Measurements from ENCODE around the gene PTPN14.

PTPN14 gene

DNA sequence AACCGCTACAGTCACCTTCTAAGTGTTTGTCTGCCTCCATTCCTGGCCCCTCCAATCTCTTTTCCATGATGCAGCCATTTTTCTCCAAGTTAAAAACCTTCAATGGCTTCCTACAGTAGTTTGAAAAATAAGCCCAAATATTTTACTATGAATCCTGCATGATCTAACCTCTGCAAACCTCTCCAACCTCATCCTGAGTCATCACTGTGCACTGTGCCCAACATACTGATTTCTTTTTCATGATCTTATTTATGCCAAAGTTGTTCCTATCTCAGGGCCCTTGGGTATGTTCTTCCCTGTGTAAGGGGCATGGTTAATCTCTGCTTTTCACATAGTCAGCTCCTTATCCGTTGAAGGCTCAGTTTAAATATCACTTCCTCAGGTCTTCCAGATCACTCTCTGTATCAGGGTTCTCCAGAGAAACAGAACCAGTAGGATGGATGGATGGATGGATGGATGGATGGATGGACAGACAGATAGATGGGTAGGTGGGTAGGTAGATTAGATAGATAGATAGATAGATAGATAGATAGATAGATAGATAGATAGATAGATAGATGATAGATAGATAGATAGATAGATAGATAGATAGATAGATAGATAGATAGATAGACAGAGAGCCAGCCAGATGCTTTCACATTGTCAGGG, 18.1 kb upstream of the PTPN14 start:
- DNase-seq (ENCODE audit: low read depth, low spot score): peak; percentile 48

DNA sequence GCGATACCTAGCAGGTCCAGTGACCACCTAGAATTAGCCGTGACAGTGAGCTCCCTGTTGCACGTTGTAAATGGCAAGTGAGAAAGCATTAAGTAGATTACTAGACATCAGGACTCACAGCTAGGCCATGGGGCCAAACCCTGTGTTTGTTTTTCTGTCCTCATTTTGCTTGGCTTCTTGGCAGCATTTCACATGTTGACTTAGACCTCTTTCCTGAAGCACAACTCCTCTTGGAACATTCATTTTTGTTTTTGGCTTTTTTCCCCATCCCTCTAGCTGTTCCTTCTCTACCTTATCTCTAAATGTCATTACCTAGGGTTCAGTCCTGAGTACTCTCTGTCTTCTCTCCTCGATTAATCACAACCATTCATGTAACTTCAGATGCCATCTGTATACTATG, 16.9 kb upstream of the PTPN14 start:
- peak; percentile 65 for DNase-seq (ENCODE audit: low read depth, low spot score)

GRCh38 chr1:214567481-214567980, 16.1 kb upstream of the PTPN14 start:
- no peak for DNase-seq (ENCODE audit: low read depth, low spot score)

- DNase-seq (ENCODE audit: low read depth, low spot score): peak; percentile 55
These were observed 15.0 kb upstream of the PTPN14 start for GRCh38 chr1:214566158-214567104.

GRCh38 chr1:214565310-214565709, 13.9 kb upstream of the PTPN14 start:
- no peak for DNase-seq (ENCODE audit: low read depth, low spot score)

DNA sequence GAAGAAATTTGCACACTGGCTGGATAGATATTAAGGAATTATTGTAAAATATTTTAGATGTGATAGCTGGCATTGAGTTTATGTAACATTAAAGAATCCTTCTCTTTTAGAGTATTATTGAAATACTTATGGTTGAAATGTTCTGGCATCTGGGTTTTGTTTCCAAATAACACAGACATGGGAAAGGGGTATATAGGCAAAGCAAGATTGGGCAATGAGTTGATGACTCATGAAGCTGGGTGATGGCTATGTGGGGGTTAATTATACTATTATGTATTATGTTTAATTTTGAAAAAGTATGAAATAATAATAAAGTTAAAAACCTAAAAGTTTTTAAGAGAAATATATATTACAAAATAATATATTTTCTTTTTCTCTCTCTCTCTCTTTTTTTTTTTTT, 12.5 kb upstream of the PTPN14 start:
- no peak for DNase-seq (ENCODE audit: low read depth, low spot score)

GRCh38 chr1:214557952-214558735, 6.7 kb upstream of the PTPN14 start:
- DNase-seq (ENCODE audit: low read depth, low spot score): peak; percentile 80

GRCh38 chr1:214553142-214553710, 1.8 kb upstream of the PTPN14 start:
- no peak for DNase-seq (ENCODE audit: low read depth, low spot score)

DNA sequence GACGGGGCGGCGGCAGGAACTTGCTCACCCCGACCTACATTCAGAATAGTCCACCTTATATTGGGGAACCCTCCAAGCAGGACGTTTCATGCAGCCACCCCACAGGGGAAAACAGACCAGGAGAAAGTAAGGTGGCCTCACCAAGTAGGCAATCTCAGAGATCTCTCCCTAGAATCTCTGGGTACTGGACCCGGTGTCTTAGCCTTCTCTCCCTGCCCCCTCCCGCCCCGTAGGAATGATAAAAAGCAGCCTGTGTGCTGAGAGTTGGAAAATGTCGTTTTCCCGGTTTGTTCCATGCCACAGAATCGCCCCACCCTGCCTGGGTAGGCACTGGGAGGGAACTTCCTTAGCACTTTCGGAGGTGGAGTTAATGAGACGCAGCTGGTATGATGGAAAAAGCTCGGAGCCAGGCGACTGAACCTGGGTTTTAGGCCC, 789 bp upstream of the PTPN14 start:
- DNase-seq (ENCODE audit: low read depth, low spot score): peak; percentile 87

- no peak for DNase-seq (ENCODE audit: low read depth, low spot score)
These were observed 456 bp downstream of the PTPN14 start for GRCh38 chr1:214550857-214551435.

DNA sequence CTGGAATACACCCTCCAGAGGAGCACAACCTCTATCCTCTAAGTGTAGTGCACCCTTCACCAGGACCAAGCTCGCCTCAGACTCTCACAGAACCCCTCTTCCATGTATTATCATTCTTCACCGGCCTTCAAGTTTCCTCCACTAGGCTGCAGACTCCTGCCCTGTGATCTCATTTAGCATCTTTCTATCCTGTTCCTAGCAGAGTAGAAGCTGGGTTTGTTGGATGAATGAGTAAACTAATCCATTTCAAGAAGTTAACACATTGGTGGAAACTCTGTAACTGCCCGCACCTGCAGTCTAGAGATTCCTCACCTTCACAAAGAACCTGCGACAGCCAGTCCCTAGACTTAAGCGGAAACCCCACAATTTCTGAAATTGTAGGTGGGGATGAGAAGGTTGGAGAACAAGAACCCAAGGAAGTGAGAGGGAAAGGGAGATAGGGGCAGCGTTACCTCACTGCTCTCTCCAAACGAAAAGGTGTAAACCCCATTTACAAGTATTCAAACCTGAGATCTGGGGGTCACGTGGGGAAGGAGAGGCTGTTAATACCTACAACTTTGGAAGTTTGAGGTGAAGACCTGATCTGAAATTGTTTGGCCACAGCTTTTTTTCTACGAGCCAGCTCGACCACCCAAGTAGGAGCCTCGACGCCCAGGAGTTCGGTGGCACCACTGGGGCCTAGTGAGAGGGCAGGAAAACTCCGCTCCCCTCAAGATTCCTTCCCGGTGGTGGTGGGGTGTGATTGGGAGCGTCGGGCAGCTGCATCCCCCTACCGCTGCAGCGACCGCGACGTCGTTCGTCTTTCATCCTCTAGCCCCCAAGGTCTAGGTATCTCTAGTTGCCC, 1.2 kb downstream of the PTPN14 start:
- DNase-seq (ENCODE audit: low read depth, low spot score): peak; percentile 56

DNA sequence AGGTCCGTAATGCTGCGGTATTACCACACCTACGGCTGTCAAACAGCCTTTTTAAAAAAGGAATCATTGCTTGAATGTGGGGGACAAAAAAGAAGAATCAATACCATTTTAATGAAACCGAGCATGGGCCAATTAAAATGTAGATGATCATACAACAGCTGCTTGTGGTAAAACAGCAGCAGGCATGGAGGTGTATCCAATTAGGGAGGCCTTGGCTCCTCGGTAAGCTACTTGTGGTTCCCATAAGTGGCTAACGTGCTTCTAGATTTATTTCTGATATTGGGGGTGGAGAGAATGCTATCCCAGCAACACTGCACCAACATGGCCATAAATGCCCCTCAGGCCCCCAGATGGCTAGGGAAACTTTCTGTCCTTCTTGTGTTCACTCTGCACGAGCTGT, 1.8 kb downstream of the PTPN14 start:
- DNase-seq (ENCODE audit: low read depth, low spot score): no peak

DNA sequence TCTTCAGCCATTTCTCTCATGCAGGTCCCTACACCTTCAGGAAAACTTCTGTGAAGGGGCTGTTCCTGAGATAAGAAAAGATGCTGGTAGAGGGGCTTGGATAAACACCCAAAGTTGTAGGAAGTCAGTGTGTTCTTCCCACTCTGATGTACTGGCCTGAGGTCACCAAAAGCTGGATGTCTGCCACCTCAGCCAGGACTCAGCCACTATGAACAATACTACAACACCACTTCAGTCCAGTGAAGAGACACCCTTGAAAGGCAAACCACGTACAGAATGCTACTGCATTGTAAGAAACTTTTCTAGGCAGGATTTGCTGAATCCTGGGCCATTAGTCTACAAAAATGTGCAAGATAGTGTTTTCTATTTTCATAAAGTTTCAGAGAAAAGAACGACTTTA, 2.4 kb downstream of the PTPN14 start:
- peak; percentile 80 for DNase-seq (ENCODE audit: low read depth, low spot score)

DNA sequence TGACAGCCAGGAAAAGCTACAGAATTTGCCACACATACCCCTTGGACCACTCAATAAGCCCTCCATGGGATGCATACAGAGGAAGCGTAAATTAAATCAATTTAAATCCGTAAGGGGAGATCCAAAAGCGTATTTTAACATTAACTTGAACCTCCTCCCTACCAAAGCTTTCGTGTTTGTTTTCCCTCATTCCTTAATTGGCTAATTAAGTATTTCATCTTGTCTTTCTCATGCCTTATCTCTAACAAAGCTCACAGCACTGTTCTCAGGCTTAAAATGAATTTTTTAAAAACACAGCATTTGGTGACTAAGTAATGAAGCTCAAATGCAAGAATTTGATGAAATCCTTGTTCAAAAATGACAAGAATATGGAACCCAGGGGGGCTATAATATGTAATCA, 3.1 kb downstream of the PTPN14 start:
- no peak for DNase-seq (ENCODE audit: low read depth, low spot score)

DNA sequence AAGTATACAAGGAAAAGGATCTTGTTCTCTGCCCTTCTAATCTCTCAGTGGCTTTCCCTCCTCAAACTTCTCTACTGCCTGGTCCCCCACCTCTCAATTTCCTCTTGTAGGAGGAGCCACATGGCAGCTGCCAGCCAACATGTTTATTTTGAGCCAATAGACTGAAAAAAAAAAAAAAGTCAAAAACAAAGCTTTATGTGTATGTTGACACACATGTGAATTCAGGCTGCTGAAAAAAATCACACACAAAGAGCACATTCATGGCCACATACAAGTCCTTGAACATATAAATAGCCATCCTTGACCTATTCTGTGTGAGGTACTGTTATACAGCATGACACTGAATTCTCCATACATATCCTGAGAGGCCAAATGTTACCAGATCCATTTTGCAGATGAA, 3.7 kb downstream of the PTPN14 start:
- DNase-seq (ENCODE audit: low read depth, low spot score): no peak

DNA sequence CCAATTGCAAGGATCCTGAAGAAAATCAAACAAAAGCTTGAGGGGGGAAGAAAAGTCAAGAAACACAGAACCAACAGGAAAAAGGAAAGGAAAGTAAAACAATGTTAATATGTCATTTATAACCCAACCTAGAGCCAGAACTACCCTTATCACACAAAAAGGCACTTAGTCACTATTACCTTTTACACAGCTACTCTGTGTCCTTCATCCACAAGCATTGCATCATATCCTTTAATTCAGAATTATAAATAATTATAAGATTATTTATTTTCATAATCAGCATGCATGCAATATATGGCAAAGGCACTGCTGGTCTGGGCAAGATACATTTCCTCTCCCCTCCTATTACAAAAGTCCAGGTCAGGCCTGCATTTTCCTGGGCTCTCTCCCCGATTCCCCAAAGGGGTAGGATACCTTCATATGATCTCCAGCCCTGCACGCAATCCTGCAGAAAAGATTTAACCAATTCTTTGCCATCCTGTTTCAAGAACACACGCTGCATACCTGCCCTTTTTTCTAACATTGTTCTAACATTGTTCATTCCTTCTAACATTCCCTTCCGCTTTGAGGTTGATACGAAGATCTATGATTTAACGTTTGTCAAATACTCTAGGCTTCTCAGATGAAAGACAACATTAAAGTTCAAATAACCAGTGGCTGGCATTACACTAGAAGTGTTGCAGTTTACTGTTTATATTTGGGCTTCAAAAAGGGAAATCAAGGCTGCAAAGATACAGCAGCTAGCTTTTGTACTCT, 4.3 kb downstream of the PTPN14 start:
- DNase-seq (ENCODE audit: low read depth, low spot score): no peak

- DNase-seq (ENCODE audit: low read depth, low spot score): no peak
These were observed 5.3 kb downstream of the PTPN14 start for GRCh38 chr1:214546084-214546483.

DNA sequence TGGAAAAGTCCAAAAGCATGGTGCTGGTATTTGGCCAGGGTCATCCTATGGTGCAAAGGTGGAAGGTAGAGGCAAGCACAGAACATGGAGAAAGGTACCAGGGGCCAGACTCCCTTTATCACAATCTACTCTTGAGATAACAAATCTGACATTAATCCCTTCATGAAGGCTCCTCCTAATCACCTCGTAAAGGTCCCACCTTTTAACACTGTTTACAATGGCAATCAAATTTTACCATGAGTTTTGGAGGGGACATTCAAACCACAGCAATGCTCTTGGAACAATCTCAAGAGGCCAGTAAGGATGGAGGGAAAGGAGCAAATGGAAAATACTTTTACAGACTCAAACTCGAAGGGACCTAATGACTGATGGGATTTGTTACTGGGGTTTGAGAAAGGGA, 6.1 kb downstream of the PTPN14 start:
- no peak for DNase-seq (ENCODE audit: low read depth, low spot score)

- no peak for DNase-seq (ENCODE audit: low read depth, low spot score)
These were observed 6.6 kb downstream of the PTPN14 start for GRCh38 chr1:214544791-214545190.

All from astrocyte of the hippocampus (primary cell).